GM23338 (cell line): Measurements from ENCODE around the gene MVB12B. TPM values are rescaled to one million over a fixed set of nuclear protein-coding genes. Genes with fewer than 3 reads are reported as not detected.

Experiments used
- ATAC-seq: fragments of 200-7000 bp; cut with Tn5 transposase; 3 replicates; pipeline ENCODE4 v1.9.1; 2020
- DNase-seq: peaks from one replicate; pipeline ENCODE4 v3.0.0-alpha.2; 2015; ENCODE audit warnings: low spot score
- H2AFZ ChIP-seq: fragments of 200-600 bp; sonication (generic); 2 replicates; pipeline ENCODE4 v1.8.0; 2016; ENCODE audit warnings: antibody characterized with exemption, mild to moderate bottlenecking, moderate library complexity
- H3F3A ChIP-seq: fragments of 200-600 bp; sonication (generic); replicated peaks from 2 replicates; pipeline ENCODE4 v1.8.0; 2017; ENCODE audit warnings: antibody characterized with exemption, mixed run types, low read depth
- H3K27ac ChIP-seq: fragments of 200-600 bp; sonication (generic); 2 replicates; pipeline ENCODE4 v1.6.1; 2016; ENCODE audit warnings: low read depth
- H3K27me3 ChIP-seq: fragments of 200-600 bp; sonication (generic); 2 replicates; pipeline ENCODE4 v1.8.0; 2016; ENCODE audit warnings: mild to moderate bottlenecking, mixed run types, moderate library complexity; ENCODE audit not compliant: insufficient read depth
- H3K36me3 ChIP-seq: fragments of 200-600 bp; sonication (generic); 2 replicates; pipeline ENCODE4 v1.8.0; 2016; ENCODE audit warnings: mild to moderate bottlenecking; ENCODE audit not compliant: insufficient read depth
- H3K4me1 ChIP-seq: fragments of 200-600 bp; sonication (generic); 2 replicates; pipeline ENCODE4 v1.8.0; 2016; ENCODE audit warnings: mild to moderate bottlenecking, moderate library complexity; ENCODE audit not compliant: insufficient read depth
- H3K4me2 ChIP-seq: fragments of 200-600 bp; sonication (generic); 2 replicates; pipeline ENCODE4 v1.7.1; 2017; ENCODE audit warnings: mixed run types
- H3K4me3 ChIP-seq: fragments of 200-600 bp; sonication (generic); 2 replicates; pipeline ENCODE4 v1.6.1; 2016; ENCODE audit warnings: mixed run types
- H3K79me2 ChIP-seq: fragments of 200-600 bp; sonication (generic); replicated peaks from 2 replicates; pipeline ENCODE4 v1.8.0; 2017; ENCODE audit warnings: mild to moderate bottlenecking; ENCODE audit not compliant: insufficient read depth
- H3K9me2 ChIP-seq: fragments of 200-600 bp; sonication (generic); 2 replicates; pipeline ENCODE4 v1.8.0; 2017; ENCODE audit not compliant: insufficient read depth
- H4K20me1 ChIP-seq: fragments of 200-600 bp; sonication (generic); replicated peaks from 2 replicates; pipeline ENCODE4 v1.8.0; 2017; ENCODE audit warnings: mild to moderate bottlenecking; ENCODE audit not compliant: insufficient read depth
- H3K27ac Mint-ChIP-seq: 2 replicates; pipeline ENCODE4 v1.8.0; 2020; ENCODE audit warnings: inconsistent platforms, mild to moderate bottlenecking, moderate library complexity, mixed read lengths
- H3K27me3 Mint-ChIP-seq: 3 replicates; pipeline ENCODE4 v1.8.0; 2022; ENCODE audit warnings: low read depth, mild to moderate bottlenecking, moderate library complexity, mixed read lengths, inconsistent platforms; ENCODE audit not compliant: insufficient read depth, poor library complexity
- H3K36me3 Mint-ChIP-seq: 3 replicates; pipeline ENCODE4 v1.8.0; 2021; ENCODE audit warnings: low read depth, mild to moderate bottlenecking, inconsistent platforms, moderate library complexity, mixed read lengths
- H3K4me1 Mint-ChIP-seq: 3 replicates; pipeline ENCODE4 v1.8.0; 2020; ENCODE audit warnings: mild to moderate bottlenecking, inconsistent platforms, mixed read lengths
- H3K4me3 Mint-ChIP-seq: 3 replicates; pipeline ENCODE4 v1.8.0; 2021; ENCODE audit warnings: moderate library complexity, mild to moderate bottlenecking, inconsistent platforms, mixed read lengths
- H3K9me3 Mint-ChIP-seq: 3 replicates; pipeline ENCODE4 v1.8.0; 2020; ENCODE audit warnings: moderate library complexity, mild to moderate bottlenecking, inconsistent platforms, mixed read lengths
- CREB1 ChIP-seq: fragments of 250-450 bp; sonication (Bioruptor Pico); IDR thresholded peaks from 2 replicates; pipeline ENCODE4 v1.5.0; 2020; ENCODE audit warnings: low read depth, mild to moderate bottlenecking, moderate library complexity
- ETS1 ChIP-seq: IDR thresholded peaks from 2 replicates; pipeline ENCODE4 v1.6.1; 2016; ENCODE audit warnings: antibody characterized with exemption
- JUNB ChIP-seq: IDR thresholded peaks from one replicate; pipeline ENCODE4 v1.6.1; 2016; ENCODE audit warnings: antibody characterized with exemption; ENCODE audit not compliant: unreplicated experiment
- NANOG ChIP-seq: IDR thresholded peaks from 2 replicates; pipeline ENCODE4 v1.6.1; 2016; ENCODE audit warnings: antibody characterized with exemption, borderline replicate concordance
- REST ChIP-seq: IDR thresholded peaks from one replicate; pipeline ENCODE4 v1.6.1; 2018; ENCODE audit warnings: antibody characterized with exemption; ENCODE audit not compliant: unreplicated experiment
- STAT1 ChIP-seq: IDR thresholded peaks from one replicate; pipeline ENCODE4 v1.6.1; 2016; ENCODE audit warnings: antibody characterized with exemption; ENCODE audit not compliant: unreplicated experiment
- ZNF114 ChIP-seq: fragments of 250-450 bp; sonication (Bioruptor Pico); IDR thresholded peaks from 2 replicates; pipeline ENCODE4 v1.5.0; 2020; ENCODE audit warnings: mild to moderate bottlenecking, moderate library complexity
- polyA plus RNA-seq: library from polyadenylated mRNA; unstranded; fragments of >200 nt; fragmentation: Nextera tagmentation; extraction: Ambion mirVana; gene quantifications from 2 replicates; pipeline ENCODE4 v1.2.1, GENCODE V29; 2016
- total RNA-seq: library from RNA; depleted of rRNA; stranded (reverse); fragments of >200 nt; shearing (Covaris generic); gene quantifications from 2 replicates; pipeline ENCODE4 v1.2.3, GENCODE V29; 2014
- TF ChIP-seq, protein P1 (sequence below): fragments of 250-450 bp; sonication (Bioruptor Pico); IDR thresholded peaks from 2 replicates; pipeline ENCODE4 v1.5.0; 2020; ENCODE audit warnings: mild to moderate bottlenecking, moderate library complexity

Gene MVB12B
- total and polyA plus RNA-seq, 2 experiments from 2014 or later = 1.9 to 6.6 TPM

- Histone ChIP-seq H2AFZ (no peak overlapping the region), H3F3A (no peaks in the 10 kb centered on the region), H3K27ac (no peak overlapping the region), H4K20me1 (no peaks in the 10 kb centered on the region; the same call in 1 of the 2 replicates), H3K4me2 (peak overlapping the region; percentile 30; the same call in 1 of the 2 replicates), H3K27me3 (no peaks in the 10 kb centered on the region), H3K36me3 (no peaks in the 10 kb centered on the region; the same call in 1 of the 2 replicates), H3K9me2 (no peaks in the 10 kb centered on the region), H3K4me1 (peaks cover 11% of the 10 kb centered on the region), H3K4me3 (no peak overlapping the region), H3K79me2 (no peaks in the 10 kb centered on the region)
- no peak overlapping the region for H3K4me3 Mint-ChIP-seq
- H3K9me3 Mint-ChIP-seq = no peaks in the 10 kb centered on the region
- peak; percentile 61 for DNase-seq
- H3K36me3 Mint-ChIP-seq = no peaks in the 10 kb centered on the region
- no peaks in the 10 kb centered on the region for H3K27me3 Mint-ChIP-seq
- H3K27ac Mint-ChIP-seq = peak overlapping the region; percentile 54; the same call in 1 of the 2 replicates
- ATAC-seq = peak; percentile 84
- peaks cover 46% of the 10 kb centered on the region for H3K4me1 Mint-ChIP-seq
- TF ChIP-seq, protein P1, sequence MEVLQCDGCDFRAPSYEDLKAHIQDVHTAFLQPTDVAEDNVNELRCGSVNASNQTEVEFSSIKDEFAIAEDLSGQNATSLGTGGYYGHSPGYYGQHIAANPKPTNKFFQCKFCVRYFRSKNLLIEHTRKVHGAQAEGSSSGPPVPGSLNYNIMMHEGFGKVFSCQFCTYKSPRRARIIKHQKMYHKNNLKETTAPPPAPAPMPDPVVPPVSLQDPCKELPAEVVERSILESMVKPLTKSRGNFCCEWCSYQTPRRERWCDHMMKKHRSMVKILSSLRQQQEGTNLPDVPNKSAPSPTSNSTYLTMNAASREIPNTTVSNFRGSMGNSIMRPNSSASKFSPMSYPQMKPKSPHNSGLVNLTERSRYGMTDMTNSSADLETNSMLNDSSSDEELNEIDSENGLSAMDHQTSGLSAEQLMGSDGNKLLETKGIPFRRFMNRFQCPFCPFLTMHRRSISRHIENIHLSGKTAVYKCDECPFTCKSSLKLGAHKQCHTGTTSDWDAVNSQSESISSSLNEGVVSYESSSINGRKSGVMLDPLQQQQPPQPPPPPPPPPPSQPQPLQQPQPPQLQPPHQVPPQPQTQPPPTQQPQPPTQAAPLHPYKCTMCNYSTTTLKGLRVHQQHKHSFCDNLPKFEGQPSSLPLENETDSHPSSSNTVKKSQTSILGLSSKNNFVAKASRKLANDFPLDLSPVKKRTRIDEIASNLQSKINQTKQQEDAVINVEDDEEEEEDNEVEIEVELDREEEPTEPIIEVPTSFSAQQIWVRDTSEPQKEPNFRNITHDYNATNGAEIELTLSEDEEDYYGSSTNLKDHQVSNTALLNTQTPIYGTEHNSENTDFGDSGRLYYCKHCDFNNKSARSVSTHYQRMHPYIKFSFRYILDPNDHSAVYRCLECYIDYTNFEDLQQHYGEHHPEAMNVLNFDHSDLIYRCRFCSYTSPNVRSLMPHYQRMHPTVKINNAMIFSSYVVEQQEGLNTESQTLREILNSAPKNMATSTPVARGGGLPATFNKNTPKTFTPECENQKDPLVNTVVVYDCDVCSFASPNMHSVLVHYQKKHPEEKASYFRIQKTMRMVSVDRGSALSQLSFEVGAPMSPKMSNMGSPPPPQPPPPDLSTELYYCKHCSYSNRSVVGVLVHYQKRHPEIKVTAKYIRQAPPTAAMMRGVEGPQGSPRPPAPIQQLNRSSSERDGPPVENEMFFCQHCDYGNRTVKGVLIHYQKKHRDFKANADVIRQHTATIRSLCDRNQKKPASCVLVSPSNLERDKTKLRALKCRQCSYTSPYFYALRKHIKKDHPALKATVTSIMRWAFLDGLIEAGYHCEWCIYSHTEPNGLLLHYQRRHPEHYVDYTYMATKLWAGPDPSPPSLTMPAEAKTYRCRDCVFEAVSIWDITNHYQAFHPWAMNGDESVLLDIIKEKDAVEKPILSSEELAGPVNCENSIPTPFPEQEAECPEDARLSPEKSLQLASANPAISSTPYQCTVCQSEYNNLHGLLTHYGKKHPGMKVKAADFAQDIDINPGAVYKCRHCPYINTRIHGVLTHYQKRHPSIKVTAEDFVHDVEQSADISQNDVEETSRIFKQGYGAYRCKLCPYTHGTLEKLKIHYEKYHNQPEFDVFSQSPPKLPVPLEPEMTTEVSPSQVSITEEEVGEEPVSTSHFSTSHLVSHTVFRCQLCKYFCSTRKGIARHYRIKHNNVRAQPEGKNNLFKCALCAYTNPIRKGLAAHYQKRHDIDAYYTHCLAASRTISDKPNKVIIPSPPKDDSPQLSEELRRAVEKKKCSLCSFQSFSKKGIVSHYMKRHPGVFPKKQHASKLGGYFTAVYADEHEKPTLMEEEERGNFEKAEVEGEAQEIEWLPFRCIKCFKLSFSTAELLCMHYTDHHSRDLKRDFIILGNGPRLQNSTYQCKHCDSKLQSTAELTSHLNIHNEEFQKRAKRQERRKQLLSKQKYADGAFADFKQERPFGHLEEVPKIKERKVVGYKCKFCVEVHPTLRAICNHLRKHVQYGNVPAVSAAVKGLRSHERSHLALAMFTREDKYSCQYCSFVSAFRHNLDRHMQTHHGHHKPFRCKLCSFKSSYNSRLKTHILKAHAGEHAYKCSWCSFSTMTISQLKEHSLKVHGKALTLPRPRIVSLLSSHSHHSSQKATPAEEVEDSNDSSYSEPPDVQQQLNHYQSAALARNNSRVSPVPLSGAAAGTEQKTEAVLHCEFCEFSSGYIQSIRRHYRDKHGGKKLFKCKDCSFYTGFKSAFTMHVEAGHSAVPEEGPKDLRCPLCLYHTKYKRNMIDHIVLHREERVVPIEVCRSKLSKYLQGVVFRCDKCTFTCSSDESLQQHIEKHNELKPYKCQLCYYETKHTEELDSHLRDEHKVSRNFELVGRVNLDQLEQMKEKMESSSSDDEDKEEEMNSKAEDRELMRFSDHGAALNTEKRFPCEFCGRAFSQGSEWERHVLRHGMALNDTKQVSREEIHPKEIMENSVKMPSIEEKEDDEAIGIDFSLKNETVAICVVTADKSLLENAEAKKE (CRISPR knock-in tag) = peak; percentile 47; the same call in 1 of the 2 replicates
- no peak for TF ChIP-seq NANOG
Measured at GRCh38 chr9:126421567-126422428, 95.2 kb downstream of the MVB12B start.

DNA sequence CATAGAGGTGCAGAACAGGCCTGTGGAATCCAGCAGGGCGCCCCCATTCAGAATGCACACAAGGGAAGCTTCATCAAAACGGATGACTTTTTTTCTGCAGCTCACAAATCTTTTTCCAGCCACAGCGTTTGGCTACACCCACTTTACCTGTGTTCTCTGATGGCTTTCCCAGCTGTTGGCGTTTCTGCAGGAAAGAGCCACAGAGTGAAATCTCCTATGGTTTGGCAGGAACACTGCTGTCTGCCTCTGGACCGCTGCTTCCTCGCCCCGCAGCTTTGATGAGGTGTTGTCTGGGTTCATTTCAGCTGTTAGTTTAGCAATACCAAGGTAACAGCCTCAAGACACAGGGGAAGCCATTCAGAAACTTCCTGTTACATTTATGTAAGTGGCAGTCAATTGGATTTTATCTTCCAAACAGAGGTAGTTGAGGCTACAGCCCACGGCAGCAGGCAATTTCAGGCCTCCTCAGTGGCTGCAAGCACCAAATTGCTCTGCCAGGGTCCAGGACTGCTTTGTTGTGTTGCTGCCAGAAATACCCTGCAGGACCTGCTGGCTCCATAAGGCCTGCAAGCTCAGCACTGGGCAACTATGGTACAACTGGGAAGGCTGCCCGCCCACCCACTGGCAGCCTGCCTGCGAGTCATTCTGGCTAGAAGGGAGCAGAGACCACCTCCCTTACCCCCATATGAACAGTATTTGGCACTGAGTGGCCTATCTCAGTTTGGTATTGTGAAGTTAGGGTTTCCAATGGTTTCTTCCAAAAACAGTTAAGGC lies 96.7 kb downstream of the MVB12B start:
- no peaks in the 10 kb centered on the region for H3F3A ChIP-seq
- no peak overlapping the region for H3K27ac ChIP-seq
- H3K4me1 ChIP-seq = peaks cover 11% of the 10 kb centered on the region
- no peak overlapping the region for H3K4me3 ChIP-seq
- H3K9me2 ChIP-seq = no peaks in the 10 kb centered on the region
- no peak overlapping the region for H2AFZ ChIP-seq
- no peak overlapping the region for H3K4me2 ChIP-seq
- Mint-ChIP-seq H3K27ac (no peak overlapping the region), H3K4me1 (peaks cover 36% of the 10 kb centered on the region), H3K4me3 (no peak overlapping the region), H3K27me3 (peaks cover under 1% of the 10 kb centered on the region), H3K36me3 (no peaks in the 10 kb centered on the region), H3K9me3 (no peaks in the 10 kb centered on the region)
- H3K27me3 ChIP-seq = no peaks in the 10 kb centered on the region
- no peak for ATAC-seq
- no peaks in the 10 kb centered on the region; the same call in 1 of the 2 replicates for H3K36me3 ChIP-seq
- DNase-seq = no peak
- H3K79me2 ChIP-seq = no peaks in the 10 kb centered on the region
- H4K20me1 ChIP-seq = no peaks in the 10 kb centered on the region; the same call in 1 of the 2 replicates
- TF ChIP-seq CREB1 = no peak
- no peak for TF ChIP-seq ZNF114 (CRISPR knock-in tag)
- TF ChIP-seq JUNB = no peak
- no peak for TF ChIP-seq STAT1
- TF ChIP-seq REST = no peak
- no peak for TF ChIP-seq ETS1
